ENCODE data around the gene SPTLC3. TPM values are rescaled to one million over a fixed set of nuclear protein-coding genes. Genes with fewer than 3 reads are reported as not detected.

Gene SPTLC3
- polyA plus RNA-seq, 3 donors = 0.01 TPM; not detected in 2

- Histone ChIP-seq H3K9ac (ENCODE audit: insufficient read depth, low read length, poor library complexity, severe bottlenecking) (no peak overlapping the region), H3K4me2 (replicated peaks; ENCODE audit: extremely low read depth, low read length, poor library complexity, severe bottlenecking) (no peak overlapping the region), H4K20me1 (ENCODE audit: insufficient read depth, low read length) (no peaks in the 10 kb centered on the region), H3K79me2 (ENCODE audit: insufficient read depth, low read length) (no peaks in the 10 kb centered on the region), H3K36me3 (replicated peaks in 1 of 2; ENCODE audit: control insufficient read depth in 1 of 2, insufficient read depth in 2 of 2, low read length in 2 of 2) (no peaks in the 10 kb centered on the region), H3K9me3 (replicated peaks in 1 of 2; ENCODE audit: control insufficient read depth in 1 of 2, insufficient read depth in 1 of 2, low read length in 2 of 2) (no peaks in the 10 kb centered on the region), H3K27me3 (ENCODE audit: control insufficient read depth in 2 of 2, insufficient read depth in 2 of 2, low read length in 2 of 2) (no peaks in the 10 kb centered on the region), H3K27ac (ENCODE audit: low read depth in 1 of 2, low read length in 2 of 2) (no peak overlapping the region), H2AFZ (ENCODE audit: insufficient read depth, low read depth, low read length, poor library complexity, severe bottlenecking) (no peak overlapping the region), H3K4me1 (ENCODE audit: control insufficient read depth in 1 of 2, insufficient read depth in 2 of 2, low read length in 2 of 2) (no peaks in the 10 kb centered on the region), H3K4me3 (replicated peaks in 1 of 3; ENCODE audit: low read depth in 2 of 3, low read length in 3 of 3) (no peak overlapping the region)
- no peaks in the 10 kb centered on the region for H3K36me3 Mint-ChIP-seq
- H3K4me3 Mint-ChIP-seq = no peak overlapping the region
- DNase-seq = no peak
- H3K27me3 Mint-ChIP-seq (ENCODE audit: low read depth in 3 of 3) = peaks cover 0 to 2% (median 2%) of the 10 kb centered on the region in 3 donors
- peaks cover 0 to 9% (median 5%) of the 10 kb centered on the region in 7 donors for H3K9me3 Mint-ChIP-seq
- no peak overlapping the region for H3K27ac Mint-ChIP-seq
- H3K4me1 Mint-ChIP-seq = no peaks in the 10 kb centered on the region
- no peak for TF ChIP-seq CTCF (IDR thresholded peaks at IDR 0.05)
- WGBS (ENCODE audit: insufficient coverage) = no CpG with 5 or more reads among the region's 4 CpGs
- intact Hi-C loops (cut with micrococcal nuclease) = no loop called here
Observed at GRCh38 chr20:13041574-13042457, 33.0 kb downstream of the SPTLC3 start.

DNA sequence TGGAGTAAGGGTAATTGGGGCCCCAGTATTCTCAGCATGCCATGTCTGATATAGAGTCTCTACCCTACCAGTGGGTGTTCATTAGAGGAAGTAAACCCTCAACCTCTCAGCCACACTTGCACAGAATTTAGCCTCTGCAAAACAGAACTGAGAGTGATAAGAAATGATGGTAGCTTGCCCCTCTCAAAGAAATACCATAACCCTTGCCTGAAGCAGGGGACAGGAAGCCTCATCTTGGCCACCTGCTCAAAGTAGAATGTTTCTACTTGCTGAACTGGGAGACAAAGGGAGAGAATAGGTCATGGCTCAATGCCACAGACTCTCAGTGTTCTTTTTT is 33.7 kb downstream of the SPTLC3 start:
- Histone ChIP-seq H3K79me2 (ENCODE audit: insufficient read depth, low read length) (no peaks in the 10 kb centered on the region), H3K9me3 (replicated peaks in 1 of 2; ENCODE audit: control insufficient read depth in 1 of 2, insufficient read depth in 1 of 2, low read length in 2 of 2) (no peaks in the 10 kb centered on the region), H3K4me2 (replicated peaks; ENCODE audit: extremely low read depth, low read length, poor library complexity, severe bottlenecking) (no peak overlapping the region), H3K27ac (ENCODE audit: low read depth in 1 of 2, low read length in 2 of 2) (no peak overlapping the region), H2AFZ (ENCODE audit: insufficient read depth, low read depth, low read length, poor library complexity, severe bottlenecking) (no peak overlapping the region), H3K9ac (ENCODE audit: insufficient read depth, low read length, poor library complexity, severe bottlenecking) (no peak overlapping the region), H4K20me1 (ENCODE audit: insufficient read depth, low read length) (no peaks in the 10 kb centered on the region), H3K27me3 (ENCODE audit: control insufficient read depth in 2 of 2, insufficient read depth in 2 of 2, low read length in 2 of 2) (no peaks in the 10 kb centered on the region), H3K4me3 (replicated peaks in 1 of 3; ENCODE audit: low read depth in 2 of 3, low read length in 3 of 3) (no peak overlapping the region), H3K4me1 (ENCODE audit: control insufficient read depth in 1 of 2, insufficient read depth in 2 of 2, low read length in 2 of 2) (no peaks in the 10 kb centered on the region), H3K36me3 (replicated peaks in 1 of 2; ENCODE audit: control insufficient read depth in 1 of 2, insufficient read depth in 2 of 2, low read length in 2 of 2) (no peaks in the 10 kb centered on the region)
- Mint-ChIP-seq H3K4me3 (no peak overlapping the region), H3K4me1 (no peaks in the 10 kb centered on the region), H3K9me3 (peaks cover 0 to 8% (median 5%) of the 10 kb centered on the region in 7 donors), H3K36me3 (no peaks in the 10 kb centered on the region), H3K27ac (no peak overlapping the region), H3K27me3 (ENCODE audit: low read depth in 3 of 3) (peaks cover 0 to 2% (median 2%) of the 10 kb centered on the region in 3 donors)
- DNase-seq = no peak
- TF ChIP-seq CTCF (IDR thresholded peaks at IDR 0.05) = no peak
- intact Hi-C loops (cut with micrococcal nuclease) = no loop called here

Measured in CD14-positive monocyte (primary cell).